Endothelial cell of umbilical vein (primary cell): ENCODE measurements around the gene EEF1A1. TPM values are rescaled to one million over a fixed set of nuclear protein-coding genes. Genes with fewer than 3 reads are reported as not detected.

Experiments used
- BruUV-seq: library from RNA; stranded (reverse); fragments of 400-500 nt; replicated peaks from 2 replicates; lab custom pipeline; 2021; lab: Mats Ljungman, UMichigan
- CTCF ChIA-PET: fragments of 300-600, 350-600 bp; sonication (Branson Sonifier 250); formaldehyde crosslinking; loops from one replicate; lab custom pipeline; 2021; ENCODE audit warnings: antibody characterized with exemption, inconsistent platforms; lab: Charles Lee
- POLR2A ChIA-PET: fragments of 300-600, 350-600 bp; sonication (Branson Sonifier 250); formaldehyde crosslinking; loops from one replicate; lab custom pipeline; 2021; ENCODE audit warnings: antibody characterized with exemption, inconsistent platforms; lab: Charles Lee
- DNase-seq: peaks from one replicate; pipeline ENCODE4 v3.0.0-alpha.2; 2011; ENCODE audit warnings: low read depth, low spot score
- FAIRE-seq: peaks from 2 replicates; lab custom pipeline; 2011; peaks lifted over from hg19 to GRCh38; lab: Jason Lieb, UNC
- H2AFZ ChIP-seq: 2 replicates; pipeline ENCODE4 v1.6.0; 2012; ENCODE audit warnings: low read depth, low read length, control low read depth, inconsistent platforms
- H3K27ac ChIP-seq: 2 replicates; pipeline ENCODE4 v1.5.1; 2011; ENCODE audit warnings: low read depth, mild to moderate bottlenecking, control low read depth, low read length, moderate library complexity; ENCODE audit not compliant: insufficient read depth
- H3K27me3 ChIP-seq, 2 experiments: 2 replicates each; pipeline versions ENCODE4 v1.6.0 to v1.6.1; 2011; ENCODE audit warnings: low read length in 2 of 2, mixed read lengths in 1 of 2; ENCODE audit not compliant: control insufficient read depth in 2 of 2, insufficient read depth in 2 of 2
- H3K36me3 ChIP-seq, 2 experiments: 2 replicates in 1 of 2; 3 replicates in 1 of 2; pipeline ENCODE4 v1.5.1; 2011; ENCODE audit warnings: low read length in 2 of 2, mild to moderate bottlenecking in 1 of 2, moderate library complexity in 1 of 2; ENCODE audit not compliant: control insufficient read depth in 2 of 2, insufficient read depth in 2 of 2; ENCODE audit errors: extremely low read depth in 1 of 2
- H3K4me1 ChIP-seq: 3 replicates; pipeline ENCODE4 v1.5.1; 2011; ENCODE audit warnings: mild to moderate bottlenecking, low read length; ENCODE audit not compliant: control insufficient read depth, insufficient read depth; ENCODE audit errors: extremely low read depth
- H3K4me2 ChIP-seq: 2 replicates; pipeline ENCODE4 v1.6.1; 2011; ENCODE audit warnings: low read length, control low read depth, mixed read lengths; ENCODE audit not compliant: insufficient read depth
- H3K4me3 ChIP-seq, 3 experiments: fragments of 200-600 bp in 1 of 3; sonication (generic), shearing (Covaris generic) in 1 of 3; replicated peaks in 1 of 3; 2 replicates each; pipeline ENCODE4 v1.5.1; 2011 to 2016; ENCODE audit warnings: control low read depth in 3 of 3, low read length in 3 of 3, mild to moderate bottlenecking in 2 of 3, inconsistent platforms in 1 of 3, low read depth in 1 of 3, moderate library complexity in 1 of 3; ENCODE audit not compliant: insufficient read depth in 1 of 3
- H3K79me2 ChIP-seq: 2 replicates; pipeline ENCODE4 v1.6.0; 2012; ENCODE audit warnings: low read length, inconsistent platforms; ENCODE audit not compliant: control insufficient read depth, insufficient read depth
- H3K9ac ChIP-seq: replicated peaks from 2 replicates; pipeline ENCODE3; 2011; ENCODE audit warnings: low read length, control low read depth; ENCODE audit not compliant: insufficient read depth; ENCODE audit errors: extremely low read depth
- H3K9me1 ChIP-seq: replicated peaks from 3 replicates; pipeline ENCODE4 v1.6.0; 2011; ENCODE audit warnings: mild to moderate bottlenecking, low read length; ENCODE audit not compliant: control insufficient read depth, insufficient read depth; ENCODE audit errors: extremely low read depth
- H3K9me3 ChIP-seq: replicated peaks from 2 replicates; pipeline ENCODE4 v1.5.1; 2012; ENCODE audit warnings: low read length, inconsistent platforms; ENCODE audit not compliant: control insufficient read depth, insufficient read depth
- H4K20me1 ChIP-seq: replicated peaks from 2 replicates; pipeline ENCODE3; 2011; ENCODE audit warnings: mild to moderate bottlenecking, low read length; ENCODE audit not compliant: control insufficient read depth, insufficient read depth; ENCODE audit errors: extremely low read depth
- FOS ChIP-seq: IDR thresholded peaks from 2 replicates; pipeline ENCODE4 v1.6.1; 2011; ENCODE audit warnings: mild to moderate bottlenecking, low read length, moderate library complexity, borderline replicate concordance; ENCODE audit not compliant: insufficient read depth
- GATA2 ChIP-seq: IDR thresholded peaks from 2 replicates; pipeline ENCODE4 v1.7.0; 2011; ENCODE audit warnings: low read depth, mild to moderate bottlenecking, moderate library complexity, mixed read lengths, low read length; ENCODE audit not compliant: insufficient read length, insufficient read depth
- JUN ChIP-seq: IDR thresholded peaks from 2 replicates; pipeline ENCODE4 v1.6.1; 2011; ENCODE audit warnings: borderline replicate concordance, low read depth; ENCODE audit not compliant: insufficient read length, insufficient read depth
- MAX ChIP-seq: IDR thresholded peaks from 2 replicates; pipeline ENCODE4 v1.6.1; 2011; ENCODE audit not compliant: insufficient read depth, insufficient read length
- MYC ChIP-seq: IDR thresholded peaks from one replicate; pipeline ENCODE4 v1.6.1; 2011; ENCODE audit warnings: mild to moderate bottlenecking, low read depth, low read length
- POLR2A ChIP-seq: IDR thresholded peaks from 2 replicates; pipeline ENCODE4 v1.6.1; 2012; ENCODE audit warnings: low read depth, mild to moderate bottlenecking, control low read depth, low read length
- POLR2AphosphoS5 ChIP-seq: IDR thresholded peaks from 2 replicates; pipeline ENCODE4 v1.6.1; 2012; ENCODE audit warnings: low read depth, mild to moderate bottlenecking, control low read depth, low read length, moderate library complexity; ENCODE audit not compliant: insufficient read depth
- dilution Hi-C: fragments of 300-500 bp; cut with MboI; formaldehyde crosslinking; loops from one replicate; pipeline ENCODE4 v1.15.0; 2019; ENCODE audit warnings: low sequenced_read_pairs; ENCODE audit not compliant: extremely low pct_ligation_motif_present
- intact Hi-C: fragments of 100-400 bp; cut with micrococcal nuclease; formaldehyde crosslinking; loops from one replicate; pipeline ENCODE4 v1.10.0; 2022
- polyA plus RNA-seq, 4 experiments: library from polyadenylated mRNA; depleted of rRNA in 3 of 4; stranded (reverse) in 3 of 4; unstranded in 1 of 4; fragments of >200 nt; gene quantifications; 2 replicates each; pipeline versions ENCODE4 v1.2.1 to v1.2.3, GENCODE V29; 2011 to 2012; ENCODE audit warnings: missing spikeins in 1 of 4
- total RNA-seq: library from RNA; stranded (reverse); gene quantifications from 2 replicates; pipeline ENCODE4 v1.2.3, GENCODE V29; 2021

Gene EEF1A1
- total and polyA plus RNA-seq, 2 donors (not counting 3 experiments of a cell fraction or from before 2014, with no cell fraction given) = 9,186 to 11,104 TPM

GRCh38 chr6:73548458-73549446, 27.9 kb upstream of the EEF1A1 start:
- TF ChIP-seq GATA2 (no peak), POLR2AphosphoS5 (no peak), JUN (no peak), MYC (no peak), POLR2A (no peak), MAX (no peak), FOS (no peak)
- Histone ChIP-seq H3K9me3 (no peaks in the 10 kb centered on the region), H3K27ac (no peak overlapping the region), H3K9ac (no peak overlapping the region), H3K79me2 (no peaks in the 10 kb centered on the region), H3K4me3 (no peak overlapping the region), H4K20me1 (no peaks in the 10 kb centered on the region), H3K4me2 (no peak overlapping the region), H3K36me3 (no peaks in the 10 kb centered on the region), H3K9me1 (no peaks in the 10 kb centered on the region), H2AFZ (no peak overlapping the region), H3K27me3 (no peaks in the 10 kb centered on the region), H3K4me1 (no peaks in the 10 kb centered on the region)
- CTCF ChIA-PET = interaction anchor here (0.7 to 2.0 kb wide), 8 partner anchors 9 to 306 kb away, joined by 3 to 11 read pairs (median 4); no protein-coding TSS in a partner anchor
- no peak for DNase-seq
- dilution Hi-C loops = no loop called here
- FAIRE-seq = no peak
- POLR2A ChIA-PET = no interaction called here
- BruUV-seq = no TSS peak
- intact Hi-C loops = no loop called here
